ENCODE measurements around the gene SEL1L3. TPM values are rescaled to one million over a fixed set of nuclear protein-coding genes. Genes with fewer than 3 reads are reported as not detected.

Gene SEL1L3
- total RNA-seq, 1 experiment from 2014 or later, result 48.3 TPM

GRCh38 chr4:25755911-25756310 is 106.9 kb downstream of the SEL1L3 start:
- Histone ChIP-seq H3K27ac (ENCODE audit: insufficient read length, low read depth, low read length) (no peak overlapping the region), H2BK120ac (ENCODE audit: low read depth, low read length, poor library complexity, severe bottlenecking) (no peak overlapping the region), H3K4me2 (ENCODE audit: insufficient read depth, insufficient read length, low read length) (no peak overlapping the region), H3K9me3 (ENCODE audit: control insufficient read depth, low read depth, low read length) (no peaks in the 10 kb centered on the region), H4K91ac (ENCODE audit: insufficient read length, low read depth, low read length) (no peak overlapping the region), H3T11ph (ENCODE audit: low read length) (no peak overlapping the region), H3K18ac (ENCODE audit: insufficient read length, low read depth, low read length) (no peak overlapping the region), H3K14ac (ENCODE audit: insufficient read depth, low read length) (no peak overlapping the region), H3K56ac (ENCODE audit: insufficient read length, low read depth, low read length) (no peak overlapping the region), H2BK20ac (ENCODE audit: low read depth, low read length, poor library complexity, severe bottlenecking) (no peak overlapping the region), H3K79me2 (ENCODE audit: insufficient read depth, low read length) (no peaks in the 10 kb centered on the region), H4K5ac (ENCODE audit: insufficient read length, low read depth, low read length) (no peak overlapping the region), H2BK5ac (ENCODE audit: insufficient read length, low read length) (no peak overlapping the region), H3K27me3 (ENCODE audit: insufficient read depth, low read length) (no peaks in the 10 kb centered on the region), H3K4ac (ENCODE audit: low read depth, low read length) (no peak overlapping the region), H4K8ac (replicated peaks; ENCODE audit: insufficient read length, low read depth, low read length) (no peak overlapping the region), H3K4me1 (ENCODE audit: insufficient read depth, low read length) (no peaks in the 10 kb centered on the region), H2BK15ac (ENCODE audit: low read depth, low read length) (no peak overlapping the region), H2AK5ac (ENCODE audit: insufficient read length, low read length) (no peak overlapping the region), H3K79me1 (ENCODE audit: insufficient read depth, low read depth, low read length, poor library complexity, severe bottlenecking) (no peaks in the 10 kb centered on the region), H4K20me1 (ENCODE audit: control insufficient read depth, insufficient read depth, insufficient read length) (no peaks in the 10 kb centered on the region), H2BK12ac (ENCODE audit: insufficient read length, low read depth, low read length) (no peak overlapping the region), H3K9ac (ENCODE audit: extremely low read depth, insufficient read length, low read length) (no peak overlapping the region), H3K23ac (ENCODE audit: insufficient read length, low read depth, low read length) (no peak overlapping the region), H3K23me2 (ENCODE audit: insufficient read length, low read depth, low read length, poor library complexity, severe bottlenecking) (no peaks in the 10 kb centered on the region), H2AFZ (ENCODE audit: low read length) (no peak overlapping the region)
- Mint-ChIP-seq H3K36me3 (ENCODE audit: insufficient read depth in 1 of 3, low read depth in 3 of 3) (peaks cover 18 to 49% (median 44%) of the 10 kb centered on the region in 3 experiments), H3K4me1 (no peaks in the 10 kb centered on the region), H3K4me3 (no peak overlapping the region), H3K27me3 (ENCODE audit: low read depth) (no peaks in the 10 kb centered on the region), H3K27ac (no peak overlapping the region), H3K9me3 (no peaks in the 10 kb centered on the region)
- DNase-seq, result no peak
- no CpG with 5 or more reads among the region's 9 CpGs for WGBS (ENCODE audit: extremely low coverage, insufficient read length, low lambda C conversion rate)
- no peak for TF ChIP-seq CTCF (conservative IDR thresholded peaks at IDR 0.05)

All from H9 (cell line).